ENCODE data around the gene PAX3. TPM values are rescaled to one million over a fixed set of nuclear protein-coding genes. Genes with fewer than 3 reads are reported as not detected.

Gene PAX3
- total RNA-seq, 1 experiment from 2014 or later = not detected

DNA sequence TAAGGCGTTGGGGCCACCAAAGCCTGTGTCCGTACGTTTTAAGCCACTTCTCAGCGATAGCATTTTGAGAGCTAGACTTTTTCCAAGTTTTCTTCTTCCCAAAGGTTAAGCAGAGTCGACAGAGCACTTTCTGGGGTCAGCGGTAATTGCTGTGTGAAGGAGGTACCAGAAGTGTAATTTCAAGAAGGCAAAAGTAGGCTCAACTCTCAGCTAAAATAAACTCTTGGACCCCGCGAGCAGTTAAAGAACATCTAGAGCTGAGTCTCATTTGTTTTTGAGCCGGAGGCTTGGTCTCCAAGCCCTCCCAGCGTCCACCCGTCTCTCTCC, 1.9 kb upstream of the PAX3 start:
- Histone ChIP-seq H3K9me2 (ENCODE audit: insufficient read depth) (no peaks in the 10 kb centered on the region), H3K4me3 (replicated peaks in 1 of 2; ENCODE audit: low read depth in 1 of 2, low read length in 2 of 2) (no peak overlapping the region), H3K36me3 (ENCODE audit: control insufficient read depth in 1 of 2, insufficient read depth in 2 of 2, low read length in 2 of 2) (no peaks in the 10 kb centered on the region), H3K27me3 (ENCODE audit: insufficient read depth, low read length) (peaks cover 27% of the 10 kb centered on the region), H3K9me3 (ENCODE audit: control insufficient read depth in 1 of 2, insufficient read depth in 1 of 2, low read depth in 1 of 2, low read length in 2 of 2) (no peaks in the 10 kb centered on the region), H2AFZ (ENCODE audit: low read depth, low read length, poor library complexity, severe bottlenecking) (no peak overlapping the region), H3K4me1 (ENCODE audit: control insufficient read depth in 1 of 2, insufficient read depth in 2 of 2, low read length in 2 of 2) (no peaks in the 10 kb centered on the region), H3K27ac (ENCODE audit: low read depth, low read length) (no peak overlapping the region), H3K9ac (ENCODE audit: low read length) (no peak overlapping the region), H3K4me2 (ENCODE audit: low read length) (no peak overlapping the region), H4K20me1 (ENCODE audit: insufficient read depth) (no peaks in the 10 kb centered on the region), H3K79me2 (ENCODE audit: insufficient read depth, low read length) (no peaks in the 10 kb centered on the region)
- DNase-seq (ENCODE audit: low read depth, low spot score) (no peak), ATAC-seq (no peak)
- ChIA-PET CTCF (no interaction called here), RAD21 (ENCODE audit: low non-redundant PET in 1 of 2, low total read pairs in 2 of 2, uncharacterized antibody in 2 of 2, unreplicated experiment in 2 of 2) (no interaction called here), POLR2A (no interaction called here)
- BruUV-seq (replicated peaks) = no TSS peak
- TF ChIP-seq TCF7L2 (IDR thresholded peaks at IDR 0.05; ENCODE audit: borderline replicate concordance, extremely low read depth, insufficient read depth, insufficient read length) (no peak), EZH2phosphoT487 (IDR thresholded peaks at IDR 0.05; ENCODE audit: borderline replicate concordance) (no peak), POLR2A (IDR thresholded peaks at IDR 0.05; ENCODE audit: borderline replicate concordance, extremely low read depth, insufficient read depth, insufficient read length) (no peak), SP1 (IDR thresholded peaks at IDR 0.05; ENCODE audit: low read depth) (no peak), EGR1 (IDR thresholded peaks at IDR 0.05; ENCODE audit: low read depth) (no peak), CTCF (IDR thresholded peaks at IDR 0.05 in 2 of 3, conservative IDR thresholded peaks at IDR 0.05 in 1 of 3; ENCODE audit: borderline replicate concordance in 1 of 3, insufficient read depth in 1 of 3, low read depth in 2 of 3, low read length in 2 of 3) (no peak), EZH2 (IDR thresholded peaks at IDR 0.05) (no peak), SRF (IDR thresholded peaks at IDR 0.05; ENCODE audit: low read depth) (no peak), ATF3 (IDR thresholded peaks at IDR 0.05) (no peak), CEBPB (IDR thresholded peaks at IDR 0.05; ENCODE audit: low read depth) (no peak), REST (IDR thresholded peaks at IDR 0.05; ENCODE audit: low read depth) (no peak), YY1 (IDR thresholded peaks at IDR 0.05; ENCODE audit: extremely low read depth, insufficient replicate concordance, low read depth, low read length) (no peak), FOSL1 (IDR thresholded peaks at IDR 0.05; ENCODE audit: low read depth) (no peak), POLR2AphosphoS5 (IDR thresholded peaks at IDR 0.05; ENCODE audit: low read depth, low read length) (no peak)
- TF ChIP-seq, protein P1, sequence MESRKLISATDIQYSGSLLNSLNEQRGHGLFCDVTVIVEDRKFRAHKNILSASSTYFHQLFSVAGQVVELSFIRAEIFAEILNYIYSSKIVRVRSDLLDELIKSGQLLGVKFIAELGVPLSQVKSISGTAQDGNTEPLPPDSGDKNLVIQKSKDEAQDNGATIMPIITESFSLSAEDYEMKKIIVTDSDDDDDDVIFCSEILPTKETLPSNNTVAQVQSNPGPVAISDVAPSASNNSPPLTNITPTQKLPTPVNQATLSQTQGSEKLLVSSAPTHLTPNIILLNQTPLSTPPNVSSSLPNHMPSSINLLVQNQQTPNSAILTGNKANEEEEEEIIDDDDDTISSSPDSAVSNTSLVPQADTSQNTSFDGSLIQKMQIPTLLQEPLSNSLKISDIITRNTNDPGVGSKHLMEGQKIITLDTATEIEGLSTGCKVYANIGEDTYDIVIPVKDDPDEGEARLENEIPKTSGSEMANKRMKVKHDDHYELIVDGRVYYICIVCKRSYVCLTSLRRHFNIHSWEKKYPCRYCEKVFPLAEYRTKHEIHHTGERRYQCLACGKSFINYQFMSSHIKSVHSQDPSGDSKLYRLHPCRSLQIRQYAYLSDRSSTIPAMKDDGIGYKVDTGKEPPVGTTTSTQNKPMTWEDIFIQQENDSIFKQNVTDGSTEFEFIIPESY (IDR thresholded peaks at IDR 0.05; ENCODE audit: extremely low read depth, insufficient replicate concordance, low read length) = no peak
- intact Hi-C loops (cut with micrococcal nuclease) = no loop called here
